Bronchial epithelial cell (primary cell): ENCODE results near the gene CRX. TPM values are rescaled to one million over a fixed set of nuclear protein-coding genes. Genes with fewer than 3 reads are reported as not detected.

Experiments used
- DNase-seq: peaks from one replicate; pipeline ENCODE4 v3.0.0-alpha.2; 2010; ENCODE audit warnings: low read depth
- FAIRE-seq: peaks from 2 replicates; lab custom pipeline; 2011; peaks lifted over from hg19 to GRCh38; lab: Jason Lieb, UNC
- H3K27me3 ChIP-seq: 2 replicates; pipeline ENCODE4 v1.5.1; 2011; ENCODE audit warnings: low read length; ENCODE audit not compliant: control insufficient read depth, insufficient read depth
- H3K36me3 ChIP-seq: 2 replicates; pipeline ENCODE4 v1.5.1; 2011; ENCODE audit warnings: low read length; ENCODE audit not compliant: control insufficient read depth, insufficient read depth
- H3K4me3 ChIP-seq: 2 replicates; pipeline ENCODE4 v1.5.1; 2011; ENCODE audit warnings: mild to moderate bottlenecking, low read depth, low read length, control low read depth
- total RNA-seq: library from RNA; depleted of rRNA; stranded (reverse); fragments of >200 nt; gene quantifications from 2 replicates; pipeline ENCODE4 v1.2.1, GENCODE V29; 2014
- TF ChIP-seq, protein P1 (sequence below): IDR thresholded peaks from 2 replicates; pipeline ENCODE4 v1.5.1; 2011; ENCODE audit warnings: mild to moderate bottlenecking, moderate library complexity, low read length, control low read depth, inconsistent platforms; ENCODE audit not compliant: insufficient read depth, severe bottlenecking

Gene CRX
- total RNA-seq, 1 donor from 2014 or later = not detected

GRCh38 chr19:47881757-47882156 is 60.0 kb downstream of the CRX start:
- Histone ChIP-seq H3K4me3 (no peak overlapping the region), H3K27me3 (no peaks in the 10 kb centered on the region), H3K36me3 (no peaks in the 10 kb centered on the region)
- DNase-seq = no peak
- FAIRE-seq = no peak
- TF ChIP-seq, protein P1, sequence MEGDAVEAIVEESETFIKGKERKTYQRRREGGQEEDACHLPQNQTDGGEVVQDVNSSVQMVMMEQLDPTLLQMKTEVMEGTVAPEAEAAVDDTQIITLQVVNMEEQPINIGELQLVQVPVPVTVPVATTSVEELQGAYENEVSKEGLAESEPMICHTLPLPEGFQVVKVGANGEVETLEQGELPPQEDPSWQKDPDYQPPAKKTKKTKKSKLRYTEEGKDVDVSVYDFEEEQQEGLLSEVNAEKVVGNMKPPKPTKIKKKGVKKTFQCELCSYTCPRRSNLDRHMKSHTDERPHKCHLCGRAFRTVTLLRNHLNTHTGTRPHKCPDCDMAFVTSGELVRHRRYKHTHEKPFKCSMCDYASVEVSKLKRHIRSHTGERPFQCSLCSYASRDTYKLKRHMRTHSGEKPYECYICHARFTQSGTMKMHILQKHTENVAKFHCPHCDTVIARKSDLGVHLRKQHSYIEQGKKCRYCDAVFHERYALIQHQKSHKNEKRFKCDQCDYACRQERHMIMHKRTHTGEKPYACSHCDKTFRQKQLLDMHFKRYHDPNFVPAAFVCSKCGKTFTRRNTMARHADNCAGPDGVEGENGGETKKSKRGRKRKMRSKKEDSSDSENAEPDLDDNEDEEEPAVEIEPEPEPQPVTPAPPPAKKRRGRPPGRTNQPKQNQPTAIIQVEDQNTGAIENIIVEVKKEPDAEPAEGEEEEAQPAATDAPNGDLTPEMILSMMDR = no peak

- no peak for DNase-seq
- H3K27me3 ChIP-seq = no peaks in the 10 kb centered on the region
- TF ChIP-seq, protein P1 = no peak
- FAIRE-seq = no peak
- H3K36me3 ChIP-seq = no peaks in the 10 kb centered on the region
- no peak overlapping the region for H3K4me3 ChIP-seq
These were observed 61.2 kb downstream of the CRX start for GRCh38 chr19:47882890-47883289.

- TF ChIP-seq, protein P1 = no peak
- no peak for DNase-seq
- Histone ChIP-seq H3K4me3 (no peak overlapping the region), H3K27me3 (no peaks in the 10 kb centered on the region), H3K36me3 (no peaks in the 10 kb centered on the region)
- no peak for FAIRE-seq
These were observed 63.3 kb downstream of the CRX start for GRCh38 chr19:47885067-47885463.

DNA sequence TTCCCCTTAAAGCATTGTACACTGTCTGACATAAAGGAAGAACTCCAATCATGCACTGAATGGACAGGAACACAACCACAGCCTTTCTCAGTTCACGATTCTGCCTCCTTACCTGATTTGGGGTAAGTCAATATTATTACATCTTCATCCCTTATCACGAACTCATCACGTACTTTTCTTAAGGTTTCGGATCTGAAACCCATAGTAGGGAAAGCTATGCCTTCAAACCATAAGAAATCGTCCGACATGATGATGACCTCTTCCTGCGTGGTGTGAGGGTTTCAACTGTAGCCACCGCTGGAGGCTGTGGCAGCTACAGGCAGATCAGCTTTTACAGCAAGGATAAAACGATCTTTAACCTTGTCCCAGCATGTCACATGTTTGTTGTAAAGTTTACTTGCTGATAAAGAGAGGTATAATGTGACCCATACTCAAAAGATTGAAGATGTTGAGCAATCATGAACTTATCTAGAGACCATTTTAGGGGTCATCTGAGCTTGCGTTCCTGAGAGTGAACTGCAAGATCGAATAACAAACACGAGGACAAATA is 64.3 kb downstream of the CRX start, which contains the start of gene SULT2A1:
Gene SULT2A1, minus strand, starts transcription at position 306 of the 550 bp plus-strand sequence. Its CDS starts 58 bp downstream, at position 248.
- no peak within 1 kb of the TSS for H3K4me3 ChIP-seq
- FAIRE-seq (no peak), DNase-seq (no peak)
- no peaks in the 10 kb centered on the region for H3K36me3 ChIP-seq
- TF ChIP-seq, protein P1 = no peak
- H3K27me3 ChIP-seq = no peaks in the 10 kb centered on the region

GRCh38 chr19:47890865-47891621 is 69.3 kb downstream of the CRX start:
- TF ChIP-seq, protein P1 = no peak
- DNase-seq = no peak
- Histone ChIP-seq H3K4me3 (no peak overlapping the region), H3K27me3 (no peaks in the 10 kb centered on the region), H3K36me3 (no peaks in the 10 kb centered on the region)
- FAIRE-seq = no peak

DNA sequence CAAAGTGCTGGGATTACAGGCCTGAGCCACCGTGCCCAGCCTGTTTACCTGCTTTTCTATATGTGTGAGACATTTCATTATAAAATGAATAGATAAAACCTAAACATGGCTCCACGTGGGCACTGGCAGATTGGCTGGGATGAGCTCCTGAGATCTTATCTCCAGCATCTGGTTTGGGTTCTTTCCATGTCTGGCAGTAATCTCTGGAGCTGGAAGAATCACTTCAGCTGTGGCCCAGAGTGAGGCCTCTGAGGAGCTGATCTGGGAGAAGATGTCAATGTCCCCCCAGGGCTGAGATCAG is 69.8 kb downstream of the CRX start:
- DNase-seq = no peak
- H3K36me3 ChIP-seq = no peaks in the 10 kb centered on the region
- H3K4me3 ChIP-seq = no peak overlapping the region
- no peak for FAIRE-seq
- TF ChIP-seq, protein P1 = no peak
- no peaks in the 10 kb centered on the region for H3K27me3 ChIP-seq
